Suppressor macrophage treated with lipopolysaccharide for 1 hour (primary cell): Measurements from ENCODE around the gene INCA1.
"Not testable (repeated sequence)": the region's sequence is repeated elsewhere in the genome, so short reads cannot be mapped to it uniquely, and the experiment has no call there.

Experiments
- DNase-seq, 3 donors: peaks; one replicate each; pipeline ENCODE4 v3.0.0-alpha.2; 2020 to 2022

The INCA1 gene

GRCh38 chr17:4997302-4998026, at the start of gene INCA1, which contains the start of gene KIF1C:
INCA1 (minus strand) TSS chr17:4997522; CDS start chr17:4994437, 3,085 bp downstream.
KIF1C (plus strand) TSS chr17:4997950; CDS start chr17:5000247, 2,297 bp downstream.
- DNase-seq = peak; percentile 93 to 97 (median 96)

- no peak for DNase-seq
Observed at GRCh38 chr17:5045496-5045895, 48.2 kb upstream of the INCA1 start.

GRCh38 chr17:5044630-5045029, 47.3 kb upstream of the INCA1 start:
- no peak for DNase-seq

- DNase-seq = no peak
Observed at GRCh38 chr17:5043524-5043923, 46.2 kb upstream of the INCA1 start.

GRCh38 chr17:5042157-5043022, 45.1 kb upstream of the INCA1 start:
- DNase-seq = no peak

GRCh38 chr17:5035315-5035714, 38.0 kb upstream of the INCA1 start, which contains the start of gene SLC52A1:
SLC52A1 (minus strand) TSS chr17:5035426; CDS start chr17:5034606, 820 bp downstream.
- DNase-seq = no peak

GRCh38 chr17:5034651-5035050, 37.3 kb upstream of the INCA1 start:
- DNase-seq = no peak

- DNase-seq = no peak
Observed at GRCh38 chr17:5034063-5034462, 36.7 kb upstream of the INCA1 start.

- DNase-seq = no peak
Observed at GRCh38 chr17:5033352-5034015, 36.2 kb upstream of the INCA1 start.

- DNase-seq = no peak
Observed at GRCh38 chr17:5032865-5033264, 35.5 kb upstream of the INCA1 start.

- DNase-seq = peak; percentile 98
Observed at GRCh38 chr17:5031365-5032082, 34.2 kb upstream of the INCA1 start.

- not testable (repeated sequence) for DNase-seq
Observed at GRCh38 chr17:5030168-5030567, 32.8 kb upstream of the INCA1 start.

- peak in 1 of 3 donors; percentile 35 for DNase-seq
Observed at GRCh38 chr17:5027916-5028315, 30.6 kb upstream of the INCA1 start.

- no peak for DNase-seq
Observed at GRCh38 chr17:5027299-5027698, 30.0 kb upstream of the INCA1 start.

GRCh38 chr17:5024604-5025003, 27.3 kb upstream of the INCA1 start:
- DNase-seq = no peak

GRCh38 chr17:5023588-5024147, 26.3 kb upstream of the INCA1 start:
- DNase-seq = no peak

- no peak for DNase-seq
Observed at GRCh38 chr17:5022171-5022711, 24.9 kb upstream of the INCA1 start.

GRCh38 chr17:5020502-5021023, 23.2 kb upstream of the INCA1 start:
- no peak for DNase-seq

- peak; percentile 32 to 51 (median 46) for DNase-seq
Observed at GRCh38 chr17:5019475-5019956, 22.2 kb upstream of the INCA1 start.

GRCh38 chr17:5014357-5014756, 17.0 kb upstream of the INCA1 start:
- DNase-seq = no peak

- DNase-seq = peak; percentile 42 to 87 (median 45)
Observed at GRCh38 chr17:5011928-5012327, 14.6 kb upstream of the INCA1 start.
